GM23248 (cell line): Measurements from ENCODE around the gene MLC1. TPM values are rescaled to one million over a fixed set of nuclear protein-coding genes. Genes with fewer than 3 reads are reported as not detected.

ENCODE experiments used
- DNase-seq: peaks from one replicate; pipeline ENCODE4 v3.0.0-alpha.2; 2015
- H2AFZ ChIP-seq: fragments of 200-600 bp; sonication (generic); 2 replicates; pipeline ENCODE4 v1.6.1; 2016; ENCODE audit warnings: antibody characterized with exemption
- H3F3A ChIP-seq: fragments of 200-600 bp; sonication (generic); 2 replicates; pipeline ENCODE4 v1.6.1; 2016; ENCODE audit warnings: mild to moderate bottlenecking, antibody characterized with exemption, mixed run types; ENCODE audit not compliant: insufficient read depth
- H3K27ac ChIP-seq: fragments of 200-600 bp; sonication (generic); 2 replicates; pipeline ENCODE4 v1.5.1; 2016; ENCODE audit warnings: mild to moderate bottlenecking
- H3K27me3 ChIP-seq: fragments of 200-600 bp; sonication (generic); replicated peaks from 2 replicates; pipeline ENCODE4 v1.6.1; 2016; ENCODE audit warnings: mild to moderate bottlenecking; ENCODE audit not compliant: insufficient read depth
- H3K36me3 ChIP-seq: fragments of 200-600 bp; sonication (generic); 2 replicates; pipeline ENCODE4 v1.6.1; 2016; ENCODE audit warnings: low read depth, mild to moderate bottlenecking
- H3K4me1 ChIP-seq: fragments of 200-600 bp; sonication (generic); 2 replicates; pipeline ENCODE4 v1.6.1; 2016; ENCODE audit warnings: mild to moderate bottlenecking; ENCODE audit not compliant: insufficient read depth
- H3K4me2 ChIP-seq: fragments of 200-600 bp; sonication (generic); one replicate; pipeline ENCODE4 v1.6.1; 2016; ENCODE audit warnings: mild to moderate bottlenecking; ENCODE audit not compliant: unreplicated experiment
- H3K4me3 ChIP-seq: fragments of 200-600 bp; sonication (generic); 2 replicates; pipeline ENCODE4 v1.5.1; 2016; ENCODE audit warnings: mild to moderate bottlenecking
- H3K79me2 ChIP-seq: fragments of 200-600 bp; sonication (generic); 2 replicates; pipeline ENCODE4 v1.6.1; 2016; ENCODE audit warnings: mild to moderate bottlenecking; ENCODE audit not compliant: insufficient read depth
- H3K9ac ChIP-seq: fragments of 200-600 bp; sonication (generic); 2 replicates; pipeline ENCODE4 v1.6.1; 2016; ENCODE audit warnings: mild to moderate bottlenecking
- H3K9me2 ChIP-seq: fragments of 200-600 bp; sonication (generic); 2 replicates; pipeline ENCODE4 v1.6.1; 2016; ENCODE audit warnings: mixed run types, mild to moderate bottlenecking, moderate library complexity; ENCODE audit not compliant: insufficient read depth
- H3K9me3 ChIP-seq: fragments of 200-600 bp; sonication (generic); one replicate; pipeline ENCODE4 v1.6.1; 2017; ENCODE audit warnings: low read depth
- H4K20me1 ChIP-seq: fragments of 200-600 bp; sonication (generic); 2 replicates; pipeline ENCODE4 v1.6.0; 2016; ENCODE audit not compliant: insufficient read depth
- EZH2 ChIP-seq: fragments of 200-600 bp; sonication (generic); IDR thresholded peaks from 2 replicates; pipeline ENCODE4 v1.6.1; 2018; ENCODE audit warnings: antibody characterized with exemption, mild to moderate bottlenecking; ENCODE audit not compliant: insufficient read depth, poor library complexity, severe bottlenecking
- EZH2phosphoT487 ChIP-seq: fragments of 200-600 bp; sonication (generic); IDR thresholded peaks from 2 replicates; pipeline ENCODE4 v1.6.1; 2018; ENCODE audit warnings: antibody characterized with exemption, moderate library complexity, mild to moderate bottlenecking, low read depth; ENCODE audit not compliant: insufficient read depth
- WGBS, 2 experiments: methylation state at CpG; one replicate each; pipeline ENCODE4 v1.1.6; 2015 to 2017; ENCODE audit warnings: low lambda C conversion rate in 2 of 2, low coverage in 1 of 2; ENCODE audit errors: missing lambda C conversion rate in 2 of 2; 5-methylcytosine and 5-hydroxymethylcytosine counted together
- in situ Hi-C: fragments of 300-500 bp; cut with MboI; formaldehyde crosslinking; loops from 2 replicates; pipeline ENCODE4 v1.15.0; 2020
- polyA plus RNA-seq: library from polyadenylated mRNA; unstranded; fragments of >200 nt; fragmentation: Nextera tagmentation; extraction: Ambion mirVana; gene quantifications from 2 replicates; pipeline ENCODE4 v1.2.1, GENCODE V29; 2016
- total RNA-seq: library from RNA; depleted of rRNA; stranded (reverse); fragments of >200 nt; shearing (Covaris generic); gene quantifications from 2 replicates; pipeline ENCODE4 v1.2.3, GENCODE V29; 2014

The MLC1 gene
- total and polyA plus RNA-seq, 2 experiments from 2014 or later, result not detected

- no peak for TF ChIP-seq EZH2
- no peak for TF ChIP-seq EZH2phosphoT487
- Histone ChIP-seq H3K79me2 (no peaks in the 10 kb centered on the region), H2AFZ (no peak overlapping the region), H3K27me3 (no peaks in the 10 kb centered on the region), H3K4me3 (no peak overlapping the region), H3K9me2 (no peaks in the 10 kb centered on the region), H3K4me1 (no peaks in the 10 kb centered on the region), H4K20me1 (no peaks in the 10 kb centered on the region), H3F3A (no peaks in the 10 kb centered on the region), H3K27ac (no peak overlapping the region), H3K9me3 (peaks cover 3% of the 10 kb centered on the region), H3K4me2 (no peak overlapping the region), H3K9ac (no peak overlapping the region), H3K36me3 (no peaks in the 10 kb centered on the region)
- 34 to 35% methylated on average over 9 of the region's 9 CpGs for WGBS, 2 experiments
- in situ Hi-C loops, result no loop called here
- DNase-seq, result no peak
Observed at GRCh38 chr22:50125029-50125428, 39.8 kb upstream of the MLC1 start.

GRCh38 chr22:50123119-50123518, 37.9 kb upstream of the MLC1 start:
- Histone ChIP-seq H3K27me3 (no peaks in the 10 kb centered on the region), H3K4me3 (no peak overlapping the region), H3K4me2 (no peak overlapping the region), H3F3A (no peaks in the 10 kb centered on the region), H3K27ac (no peak overlapping the region), H3K4me1 (no peaks in the 10 kb centered on the region), H2AFZ (no peak overlapping the region), H4K20me1 (no peaks in the 10 kb centered on the region), H3K9me2 (no peaks in the 10 kb centered on the region), H3K9ac (no peak overlapping the region), H3K9me3 (peaks cover 3% of the 10 kb centered on the region), H3K36me3 (no peaks in the 10 kb centered on the region), H3K79me2 (no peaks in the 10 kb centered on the region)
- TF ChIP-seq EZH2phosphoT487, result no peak
- no peak for TF ChIP-seq EZH2
- no peak for DNase-seq
- WGBS, 2 experiments, result 71 to 72% methylated on average over 4 of the region's 4 CpGs
- in situ Hi-C loops, result no loop called here

GRCh38 chr22:50121202-50121740, 36.0 kb upstream of the MLC1 start:
- 71 to 73% methylated on average over 11 of the region's 11 CpGs for WGBS, 2 experiments
- in situ Hi-C loops, result no loop called here
- H3K4me3 ChIP-seq, result no peak overlapping the region
- no peak overlapping the region for H2AFZ ChIP-seq
- no peak for TF ChIP-seq EZH2phosphoT487
- TF ChIP-seq EZH2, result no peak
- no peaks in the 10 kb centered on the region for H3K4me1 ChIP-seq
- no peak overlapping the region for H3K9ac ChIP-seq
- H3K9me2 ChIP-seq, result no peaks in the 10 kb centered on the region
- no peak overlapping the region for H3K4me2 ChIP-seq
- H3K36me3 ChIP-seq, result no peaks in the 10 kb centered on the region
- H3K27ac ChIP-seq, result no peak overlapping the region
- no peaks in the 10 kb centered on the region for H4K20me1 ChIP-seq
- peaks cover 3% of the 10 kb centered on the region for H3K9me3 ChIP-seq
- H3K27me3 ChIP-seq, result no peaks in the 10 kb centered on the region
- DNase-seq, result no peak
- no peaks in the 10 kb centered on the region for H3K79me2 ChIP-seq
- H3F3A ChIP-seq, result no peaks in the 10 kb centered on the region

GRCh38 chr22:50119768-50120251, 34.6 kb upstream of the MLC1 start:
- peaks cover 3% of the 10 kb centered on the region for H3K9me3 ChIP-seq
- no peaks in the 10 kb centered on the region for H3K9me2 ChIP-seq
- no peaks in the 10 kb centered on the region for H3F3A ChIP-seq
- TF ChIP-seq EZH2 (no peak), EZH2phosphoT487 (no peak)
- no peaks in the 10 kb centered on the region for H3K36me3 ChIP-seq
- no peak overlapping the region for H3K9ac ChIP-seq
- no peak overlapping the region for H3K4me3 ChIP-seq
- no peak overlapping the region for H3K4me2 ChIP-seq
- H3K4me1 ChIP-seq, result 0 out of 2 replicates have a peak, but pooled peaks cover 2% of the 10 kb centered on the region
- no peaks in the 10 kb centered on the region for H4K20me1 ChIP-seq
- no peak overlapping the region for H2AFZ ChIP-seq
- in situ Hi-C loops, result no loop called here
- no peaks in the 10 kb centered on the region for H3K27me3 ChIP-seq
- WGBS, 2 experiments, result 52 to 53% methylated on average over 6 of the region's 6 CpGs
- DNase-seq, result no peak
- no peaks in the 10 kb centered on the region for H3K79me2 ChIP-seq
- no peak overlapping the region for H3K27ac ChIP-seq
